ENCODE data around the gene C13orf46. TPM values are rescaled to one million over a fixed set of nuclear protein-coding genes. Genes with fewer than 3 reads are reported as not detected.

Gene C13orf46
- total RNA-seq, 1 donor from 2014 or later: 0.33 TPM

- TF ChIP-seq, protein P1, sequence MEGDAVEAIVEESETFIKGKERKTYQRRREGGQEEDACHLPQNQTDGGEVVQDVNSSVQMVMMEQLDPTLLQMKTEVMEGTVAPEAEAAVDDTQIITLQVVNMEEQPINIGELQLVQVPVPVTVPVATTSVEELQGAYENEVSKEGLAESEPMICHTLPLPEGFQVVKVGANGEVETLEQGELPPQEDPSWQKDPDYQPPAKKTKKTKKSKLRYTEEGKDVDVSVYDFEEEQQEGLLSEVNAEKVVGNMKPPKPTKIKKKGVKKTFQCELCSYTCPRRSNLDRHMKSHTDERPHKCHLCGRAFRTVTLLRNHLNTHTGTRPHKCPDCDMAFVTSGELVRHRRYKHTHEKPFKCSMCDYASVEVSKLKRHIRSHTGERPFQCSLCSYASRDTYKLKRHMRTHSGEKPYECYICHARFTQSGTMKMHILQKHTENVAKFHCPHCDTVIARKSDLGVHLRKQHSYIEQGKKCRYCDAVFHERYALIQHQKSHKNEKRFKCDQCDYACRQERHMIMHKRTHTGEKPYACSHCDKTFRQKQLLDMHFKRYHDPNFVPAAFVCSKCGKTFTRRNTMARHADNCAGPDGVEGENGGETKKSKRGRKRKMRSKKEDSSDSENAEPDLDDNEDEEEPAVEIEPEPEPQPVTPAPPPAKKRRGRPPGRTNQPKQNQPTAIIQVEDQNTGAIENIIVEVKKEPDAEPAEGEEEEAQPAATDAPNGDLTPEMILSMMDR (IDR thresholded peaks at IDR 0.05; ENCODE audit: borderline replicate concordance): no peak
- DNase-seq: no peak
- no peak overlapping the region for H3K4me3 ChIP-seq
- no peaks in the 10 kb centered on the region for H3K27me3 ChIP-seq (ENCODE audit: low read depth)
- intact Hi-C loops (cut with micrococcal nuclease): no loop called here
- H3K36me3 ChIP-seq: peaks cover 57% of the 10 kb centered on the region
- H3K4me1 ChIP-seq: no peaks in the 10 kb centered on the region
- H3K9me3 ChIP-seq (replicated peaks): no peaks in the 10 kb centered on the region
- H3K27ac ChIP-seq (replicated peaks): no peak overlapping the region
Measured at GRCh38 chr13:114012141-114012540, 38.3 kb upstream of the C13orf46 start.

DNA sequence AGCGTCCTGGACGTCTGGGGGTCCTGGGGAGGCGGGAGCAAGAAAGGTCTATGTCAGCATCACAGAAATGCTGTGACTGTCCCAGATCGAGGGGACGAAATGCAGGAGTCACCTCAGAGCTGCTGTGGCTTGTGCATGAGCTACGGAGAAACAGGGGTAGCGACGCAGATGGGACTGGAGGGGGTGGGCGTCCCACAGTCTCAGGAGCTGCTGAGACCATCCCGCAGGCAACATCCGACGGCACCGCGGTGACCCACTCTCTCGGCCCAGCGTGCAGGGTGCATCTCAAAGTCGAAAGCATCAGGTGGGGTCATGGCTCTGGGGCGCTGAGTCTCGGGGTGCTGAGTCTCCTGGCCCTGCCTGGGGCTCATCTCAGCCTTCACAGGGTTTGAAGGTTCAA is 37.4 kb upstream of the C13orf46 start:
- DNase-seq: no peak
- Histone ChIP-seq H3K27me3 (ENCODE audit: low read depth) (no peaks in the 10 kb centered on the region), H3K9me3 (replicated peaks) (no peaks in the 10 kb centered on the region), H3K36me3 (peaks cover 49% of the 10 kb centered on the region), H3K4me3 (no peak overlapping the region), H3K4me1 (no peaks in the 10 kb centered on the region), H3K27ac (replicated peaks) (no peak overlapping the region)
- TF ChIP-seq, protein P1 (IDR thresholded peaks at IDR 0.05; ENCODE audit: borderline replicate concordance): no peak
- intact Hi-C loops (cut with micrococcal nuclease): no loop called here

GRCh38 chr13:114010401-114011101 is 36.7 kb upstream of the C13orf46 start:
- Histone ChIP-seq H3K9me3 (replicated peaks) (no peaks in the 10 kb centered on the region), H3K4me3 (no peak overlapping the region), H3K27me3 (ENCODE audit: low read depth) (no peaks in the 10 kb centered on the region), H3K27ac (replicated peaks) (no peak overlapping the region), H3K4me1 (no peaks in the 10 kb centered on the region), H3K36me3 (peaks cover 49% of the 10 kb centered on the region)
- intact Hi-C loops (cut with micrococcal nuclease): no loop called here
- DNase-seq: no peak
- TF ChIP-seq, protein P1 (IDR thresholded peaks at IDR 0.05; ENCODE audit: borderline replicate concordance): no peak

DNA sequence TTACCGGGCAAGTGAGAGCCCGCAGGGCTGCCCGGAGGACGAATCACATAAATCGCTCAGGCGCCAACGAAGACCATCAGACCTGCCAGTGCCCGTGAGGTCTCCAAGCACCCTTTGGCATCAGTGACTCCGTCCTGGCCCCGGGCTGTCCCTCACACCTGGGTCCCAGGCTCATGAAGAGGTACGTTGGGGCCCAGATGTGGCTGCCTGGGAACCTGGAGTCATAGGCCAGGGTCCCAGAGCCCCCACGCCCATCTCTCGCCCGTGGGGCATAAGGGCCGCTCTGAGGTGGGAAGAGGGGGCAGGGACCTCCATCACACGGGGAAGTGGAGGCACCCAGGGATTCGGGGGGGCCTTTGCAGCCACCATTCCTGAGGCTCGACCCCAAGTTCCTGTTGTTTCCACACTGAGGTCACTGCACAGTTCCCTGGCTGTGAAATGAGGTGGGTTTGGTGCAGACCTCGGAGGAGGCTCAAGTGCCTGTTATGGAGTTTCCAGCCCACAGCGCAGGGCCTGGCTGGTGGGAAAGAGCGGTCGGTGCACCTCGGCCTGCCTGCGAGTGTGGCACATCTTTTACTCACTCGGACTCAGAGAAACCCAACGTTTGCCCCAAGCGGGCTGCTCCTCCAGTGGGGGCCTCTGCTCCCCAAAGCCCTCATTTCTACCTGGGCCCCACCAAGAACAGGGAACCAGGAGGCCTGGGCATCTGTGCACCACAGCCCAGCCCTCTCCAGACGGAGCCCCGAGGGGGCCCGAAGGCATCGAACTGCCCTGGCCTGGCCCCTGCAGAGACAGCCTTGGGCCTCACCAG is 35.9 kb upstream of the C13orf46 start:
- Histone ChIP-seq H3K4me1 (no peaks in the 10 kb centered on the region), H3K27ac (replicated peaks) (no peak overlapping the region), H3K27me3 (ENCODE audit: low read depth) (no peaks in the 10 kb centered on the region), H3K4me3 (no peak overlapping the region), H3K9me3 (replicated peaks) (no peaks in the 10 kb centered on the region), H3K36me3 (peaks cover 42% of the 10 kb centered on the region)
- DNase-seq: peak; percentile 8
- TF ChIP-seq, protein P1 (IDR thresholded peaks at IDR 0.05; ENCODE audit: borderline replicate concordance): no peak
- intact Hi-C loops (cut with micrococcal nuclease): no loop called here

GRCh38 chr13:114008964-114009589 is 35.2 kb upstream of the C13orf46 start:
- TF ChIP-seq, protein P1 (IDR thresholded peaks at IDR 0.05; ENCODE audit: borderline replicate concordance): no peak
- Histone ChIP-seq H3K4me3 (no peak overlapping the region), H3K9me3 (replicated peaks) (no peaks in the 10 kb centered on the region), H3K4me1 (no peaks in the 10 kb centered on the region), H3K27me3 (ENCODE audit: low read depth) (no peaks in the 10 kb centered on the region), H3K36me3 (peaks cover 35% of the 10 kb centered on the region), H3K27ac (replicated peaks) (no peak overlapping the region)
- intact Hi-C loops (cut with micrococcal nuclease): no loop called here
- peak; percentile 9 for DNase-seq
